ENCODE measurements around the gene ACTG1. TPM values are rescaled to one million over a fixed set of nuclear protein-coding genes. Genes with fewer than 3 reads are reported as not detected.

Gene ACTG1
- total and polyA plus RNA-seq, 9 of the 15 experiments (the other 6 are each of a cell fraction or from before 2014, with no cell fraction given): 224 to 1,775 (median 568) TPM

GRCh38 chr17:81519284-81520020 is 6.9 kb upstream of the ACTG1 start (continued):
- TF ChIP-seq POLR3G (IDR thresholded peaks at IDR 0.05; ENCODE audit: extremely low read depth, insufficient read length, insufficient replicate concordance): no peak
- TF ChIP-seq MAZ (CRISPR knock-in tag; conservative IDR thresholded peaks at IDR 0.05 in 1 of 2, IDR thresholded peaks at IDR 0.05 in 1 of 2): peak; percentile 83 to 86
- TF ChIP-seq XRCC5 (IDR thresholded peaks at IDR 0.05; ENCODE audit: low read depth, low read length): 0 out of 2 replicates have a peak, but pooled peaks have one; percentile 44
- TF ChIP-seq MEF2A (IDR thresholded peaks at IDR 0.05; ENCODE audit: control insufficient read depth, low read depth, low read length): no peak
- TF ChIP-seq PYGO2 (tag; IDR thresholded peaks at IDR 0.05): no peak
- no peak for TF ChIP-seq PHB (CRISPR knock-in tag; IDR thresholded peaks at IDR 0.05)
- TF ChIP-seq MED1 (CRISPR knock-in tag; IDR thresholded peaks at IDR 0.05; ENCODE audit: borderline replicate concordance): no peak
- no peak for TF ChIP-seq ZNF586 (CRISPR knock-in tag; conservative IDR thresholded peaks at IDR 0.05)
- TF ChIP-seq HDAC3 (IDR thresholded peaks at IDR 0.05; ENCODE audit: borderline replicate concordance, partially characterized antibody): no peak
- TF ChIP-seq, protein P1, sequence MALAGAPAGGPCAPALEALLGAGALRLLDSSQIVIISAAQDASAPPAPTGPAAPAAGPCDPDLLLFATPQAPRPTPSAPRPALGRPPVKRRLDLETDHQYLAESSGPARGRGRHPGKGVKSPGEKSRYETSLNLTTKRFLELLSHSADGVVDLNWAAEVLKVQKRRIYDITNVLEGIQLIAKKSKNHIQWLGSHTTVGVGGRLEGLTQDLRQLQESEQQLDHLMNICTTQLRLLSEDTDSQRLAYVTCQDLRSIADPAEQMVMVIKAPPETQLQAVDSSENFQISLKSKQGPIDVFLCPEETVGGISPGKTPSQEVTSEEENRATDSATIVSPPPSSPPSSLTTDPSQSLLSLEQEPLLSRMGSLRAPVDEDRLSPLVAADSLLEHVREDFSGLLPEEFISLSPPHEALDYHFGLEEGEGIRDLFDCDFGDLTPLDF (CRISPR knock-in tag; IDR thresholded peaks at IDR 0.05): no peak
- TF ChIP-seq ASH1L (IDR thresholded peaks at IDR 0.05; ENCODE audit: borderline replicate concordance, low read depth, partially characterized antibody): no peak
- no peak for TF ChIP-seq SMARCA5 (IDR thresholded peaks at IDR 0.05)
- TF ChIP-seq TRIM25 (IDR thresholded peaks at IDR 0.05; ENCODE audit: borderline replicate concordance): no peak
- TF ChIP-seq FUS (optimal IDR thresholded peaks at IDR 0.05; ENCODE audit: low read depth, low read length): no peak
- no peak for TF ChIP-seq ZNF696 (CRISPR knock-in tag; conservative IDR thresholded peaks at IDR 0.05)
- no peak for TF ChIP-seq CHCHD3 (CRISPR knock-in tag; IDR thresholded peaks at IDR 0.05)
- TF ChIP-seq TAF9B (IDR thresholded peaks at IDR 0.05; ENCODE audit: partially characterized antibody): no peak
- TF ChIP-seq RFX5 (IDR thresholded peaks at IDR 0.05; ENCODE audit: low read depth, low read length): no peak
- peak; percentile 63 for TF ChIP-seq FIP1L1 (IDR thresholded peaks at IDR 0.05; ENCODE audit: low read depth, low read length, poor library complexity, severe bottlenecking)
- no peak for TF ChIP-seq PCBP2 (IDR thresholded peaks at IDR 0.05; ENCODE audit: low read depth, low read length, poor library complexity, severe bottlenecking)
- no peak for TF ChIP-seq TBP (optimal IDR thresholded peaks at IDR 0.05; ENCODE audit: low read depth, low read length)
- no peak for TF ChIP-seq NCOR1 (IDR thresholded peaks at IDR 0.05)
- TF ChIP-seq, protein P2, sequence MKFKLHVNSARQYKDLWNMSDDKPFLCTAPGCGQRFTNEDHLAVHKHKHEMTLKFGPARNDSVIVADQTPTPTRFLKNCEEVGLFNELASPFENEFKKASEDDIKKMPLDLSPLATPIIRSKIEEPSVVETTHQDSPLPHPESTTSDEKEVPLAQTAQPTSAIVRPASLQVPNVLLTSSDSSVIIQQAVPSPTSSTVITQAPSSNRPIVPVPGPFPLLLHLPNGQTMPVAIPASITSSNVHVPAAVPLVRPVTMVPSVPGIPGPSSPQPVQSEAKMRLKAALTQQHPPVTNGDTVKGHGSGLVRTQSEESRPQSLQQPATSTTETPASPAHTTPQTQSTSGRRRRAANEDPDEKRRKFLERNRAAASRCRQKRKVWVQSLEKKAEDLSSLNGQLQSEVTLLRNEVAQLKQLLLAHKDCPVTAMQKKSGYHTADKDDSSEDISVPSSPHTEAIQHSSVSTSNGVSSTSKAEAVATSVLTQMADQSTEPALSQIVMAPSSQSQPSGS (CRISPR knock-in tag; IDR thresholded peaks at IDR 0.05): no peak
- TF ChIP-seq MTA2 (IDR thresholded peaks at IDR 0.05; ENCODE audit: low read depth): no peak
- TF ChIP-seq SMARCE1 (IDR thresholded peaks at IDR 0.05): peak; percentile 74
- no peak for TF ChIP-seq GTF2A2 (tag; IDR thresholded peaks at IDR 0.05)
- no peak for TF ChIP-seq ZNF217 (CRISPR knock-in tag; IDR thresholded peaks at IDR 0.05)

All from K562 (cell line).